HG03175 (cell line): ENCODE measurements around the gene WNT8A.

ENCODE experiments used
- ATAC-seq: cut with Tn5 transposase; IDR thresholded peaks from one replicate; pipeline ENCODE4 v1.9.1; 2021; ENCODE audit warnings: mild to moderate bottlenecking, moderate library complexity; ENCODE audit not compliant: unreplicated experiment

Gene WNT8A

GRCh38 chr5:138082033-138082432 lies 1.8 kb upstream of the WNT8A start:
- ATAC-seq, result no peak

GRCh38 chr5:138091685-138092084 lies 7.9 kb downstream of the WNT8A start:
- no peak for ATAC-seq

- ATAC-seq, result no peak
Measured at GRCh38 chr5:138092301-138092700, 8.5 kb downstream of the WNT8A start.

GRCh38 chr5:138093036-138093435 lies 9.2 kb downstream of the WNT8A start:
- no peak for ATAC-seq

- ATAC-seq, result no peak
Measured at GRCh38 chr5:138095100-138095907, 11.5 kb downstream of the WNT8A start.

GRCh38 chr5:138096363-138096762 lies 12.5 kb downstream of the WNT8A start:
- no peak for ATAC-seq

- ATAC-seq, result no peak
Measured at GRCh38 chr5:138096997-138097828, 13.4 kb downstream of the WNT8A start.

- peak; percentile 47 for ATAC-seq
Measured at GRCh38 chr5:138102454-138103318, 18.9 kb downstream of the WNT8A start.

- ATAC-seq, result no peak
Measured at GRCh38 chr5:138103319-138103637, 19.4 kb downstream of the WNT8A start.

GRCh38 chr5:138105709-138106108 lies 21.9 kb downstream of the WNT8A start:
- no peak for ATAC-seq

GRCh38 chr5:138107213-138107612 lies 23.4 kb downstream of the WNT8A start:
- ATAC-seq, result no peak

GRCh38 chr5:138109463-138110265 lies 25.8 kb downstream of the WNT8A start:
- ATAC-seq, result no peak

- no peak for ATAC-seq
Measured at GRCh38 chr5:138110266-138110963, 26.6 kb downstream of the WNT8A start.

- ATAC-seq, result no peak
Measured at GRCh38 chr5:138111181-138111580, 27.3 kb downstream of the WNT8A start.

GRCh38 chr5:138111937-138112336 lies 28.1 kb downstream of the WNT8A start:
- ATAC-seq, result no peak

- no peak for ATAC-seq
Measured at GRCh38 chr5:138115254-138115653, 31.4 kb downstream of the WNT8A start.

GRCh38 chr5:138128334-138128733 lies 44.5 kb downstream of the WNT8A start:
- ATAC-seq, result no peak

GRCh38 chr5:138129347-138129746 lies 45.5 kb downstream of the WNT8A start:
- ATAC-seq, result no peak

GRCh38 chr5:138132543-138132942 lies 48.7 kb downstream of the WNT8A start:
- no peak for ATAC-seq
